Aorta (tissue), 5 donors: ENCODE data around the gene BAG2. TPM values are rescaled to one million over a fixed set of nuclear protein-coding genes. Genes with fewer than 3 reads are reported as not detected.

Experiments used
- ATAC-seq: fragments of 200-7000 bp; cut with Tn5 transposase; one replicate; pipeline ENCODE4 v1.9.1; 2022; ENCODE audit warnings: moderate library complexity; ENCODE audit not compliant: low FRiP score
- DNase-seq, 2 donors: peaks; one replicate each; pipeline ENCODE4 v3.0.0-alpha.2; 2020
- H3K27ac ChIP-seq, 2 donors: one replicate each; pipeline ENCODE4 v1.5.1; 2013; ENCODE audit warnings: low read length in 2 of 2, mild to moderate bottlenecking in 2 of 2, moderate library complexity in 2 of 2, control low read depth in 1 of 2, inconsistent platforms in 1 of 2, low read depth in 1 of 2
- H3K27me3 ChIP-seq, 2 donors: one replicate each; pipeline ENCODE4 v1.6.1; 2013; ENCODE audit warnings: control low read depth in 1 of 2, low read length in 1 of 2, mild to moderate bottlenecking in 1 of 2, moderate library complexity in 1 of 2; ENCODE audit not compliant: insufficient read depth in 2 of 2, control insufficient read depth in 1 of 2
- H3K36me3 ChIP-seq, 2 donors: one replicate each; pipeline ENCODE4 v1.6.1; 2013; ENCODE audit warnings: control low read depth in 1 of 2, low read length in 1 of 2, mild to moderate bottlenecking in 1 of 2; ENCODE audit not compliant: insufficient read depth in 2 of 2, control insufficient read depth in 1 of 2
- H3K4me1 ChIP-seq, 2 donors: one replicate each; pipeline ENCODE4 v1.6.1; 2013; ENCODE audit warnings: low read length in 2 of 2, control low read depth in 1 of 2, mild to moderate bottlenecking in 1 of 2, moderate library complexity in 1 of 2; ENCODE audit not compliant: insufficient read depth in 2 of 2, control insufficient read depth in 1 of 2
- H3K4me3 ChIP-seq, 2 donors: one replicate each; pipeline ENCODE4 v1.5.1; 2013; ENCODE audit warnings: low read length in 2 of 2, control low read depth in 1 of 2, mild to moderate bottlenecking in 1 of 2
- H3K9me3 ChIP-seq: one replicate; pipeline ENCODE4 v1.6.1; 2013; ENCODE audit warnings: mild to moderate bottlenecking, low read length; ENCODE audit not compliant: control insufficient read depth
- WGBS, 2 donors: extraction: QIAGEN DNeasy Blood & Tissue Kit; methylation state at CpG; one replicate each; pipeline ENCODE4 v1.1.7; 2013; 5-methylcytosine and 5-hydroxymethylcytosine counted together
- intact Hi-C, 2 donors: fragments of 100-400 bp; cut with DNase I; formaldehyde crosslinking; loops; one replicate each; pipeline versions ENCODE4 v1.14.2 to v1.15.0; 2022
- polyA plus RNA-seq, 2 donors: library from polyadenylated mRNA; stranded (reverse); fragments of 200-250 nt; gene quantifications; one replicate each; pipeline ENCODE4 v1.2.3, GENCODE V29; 2013
- total RNA-seq, 2 donors: library from RNA; stranded (reverse); fragmentation: NEBNext Ultra II Directional; extraction: Animal tissue kit (Norgen Biotek cat#: 25700); gene quantifications; one replicate each; pipeline ENCODE4 v1.2.1, GENCODE V29; 2021
- donor health status: healthy with polysubstance abuse.
- donor health status: Bipolar disorder and iron deficiency.
- donor health status: DM: no; HTN: no; CAD: no.
- donor health status: DM: no; HTN: no; CAD: no.
- donor health status: DM: yes; HTN: yes; CAD: no.

Gene BAG2
- total and polyA plus RNA-seq, 4 donors, result 7.0 to 32.9 (median 13.9) TPM

DNA sequence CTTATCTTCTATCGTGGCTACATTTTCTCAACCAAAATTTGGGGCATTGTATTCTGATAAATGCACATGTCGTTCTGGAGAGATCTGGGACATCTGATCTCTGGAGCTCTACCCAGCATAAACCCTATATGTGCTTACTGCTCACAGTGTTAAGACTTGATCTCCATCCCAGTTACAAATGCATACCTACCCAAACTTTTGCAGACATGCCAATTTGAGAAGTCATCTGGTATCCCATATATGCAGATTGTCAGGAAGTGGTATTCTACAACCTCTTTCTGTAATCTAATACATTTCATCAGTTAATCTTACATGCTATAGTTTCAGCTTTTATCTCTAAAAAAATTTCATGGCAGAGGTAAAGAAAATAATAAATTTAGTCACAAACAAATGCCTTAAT, 11.2 kb downstream of the BAG2 start:
- peaks cover 0 to 4% of the 10 kb centered on the region in 2 donors for H3K4me1 ChIP-seq
- no peak overlapping the region for H3K4me3 ChIP-seq
- H3K27me3 ChIP-seq, result no peaks in the 10 kb centered on the region
- intact Hi-C loops, result no loop called here
- DNase-seq, result no peak
- WGBS, 2 donors, result 92 to 93% methylated on average over 2 of the region's 2 CpGs
- no peaks in the 10 kb centered on the region for H3K9me3 ChIP-seq
- H3K27ac ChIP-seq, result no peak overlapping the region
- H3K36me3 ChIP-seq, result peaks cover 2 to 6% of the 10 kb centered on the region in 2 donors
- ATAC-seq, result no peak

DNA sequence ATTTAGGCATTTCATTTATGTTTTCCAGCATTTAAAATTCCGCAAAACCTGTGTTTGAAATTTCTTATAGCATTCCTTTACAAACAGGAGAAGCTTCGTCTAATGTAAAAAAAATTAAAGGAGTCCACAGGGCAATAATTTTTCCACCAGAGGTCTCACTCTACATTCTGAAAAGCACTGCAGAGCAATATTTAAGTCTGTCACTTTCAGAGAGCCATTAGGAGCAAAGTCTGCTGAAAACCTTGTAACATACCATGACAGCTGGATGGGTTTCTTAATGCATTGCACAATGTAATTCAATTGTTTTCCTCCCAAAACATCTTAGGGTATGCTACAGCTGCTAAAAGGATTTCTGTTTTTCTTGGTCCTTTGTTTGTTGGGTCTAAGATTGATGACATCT, 18.0 kb downstream of the BAG2 start:
- Histone ChIP-seq H3K27ac (no peak overlapping the region), H3K9me3 (no peaks in the 10 kb centered on the region), H3K4me3 (no peak overlapping the region), H3K27me3 (no peaks in the 10 kb centered on the region), H3K4me1 (no peaks in the 10 kb centered on the region), H3K36me3 (peaks cover 0 to 7% of the 10 kb centered on the region in 2 donors)
- ATAC-seq (peak; percentile 66), DNase-seq (no peak)
- WGBS, 2 donors, result 41 to 45% methylated on average over 2 of the region's 2 CpGs
- intact Hi-C loops, result loop anchor here (1.0 to 5.0 kb wide), 2 partner anchors 126 to 127 kb away; partner anchors contain the start of gene PRIM2 (in 1 of the 2)

DNA sequence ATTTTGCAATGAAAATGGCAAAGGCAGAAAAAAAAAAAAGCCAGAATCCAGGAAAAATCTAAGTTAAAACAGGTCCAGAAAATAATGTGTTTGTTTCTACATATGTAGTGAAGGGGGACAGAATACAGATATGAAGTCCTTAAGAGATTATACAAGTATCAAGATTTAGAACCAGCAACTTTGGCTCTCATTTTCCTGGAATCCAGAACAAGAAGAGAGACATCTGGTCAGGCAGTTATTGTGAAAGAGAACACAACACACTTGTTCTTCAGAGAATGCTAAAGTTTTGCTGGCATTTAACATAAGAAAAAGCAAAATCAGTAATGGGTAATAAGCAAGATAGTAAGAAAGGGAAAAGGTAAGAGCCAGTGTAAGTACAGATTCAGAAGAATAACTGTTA, 21.1 kb downstream of the BAG2 start:
- peaks cover 0 to 5% of the 10 kb centered on the region in 2 donors for H3K36me3 ChIP-seq
- intact Hi-C loops, result loop anchor here in 1 of 2 donors (5.0 kb wide), 1 partner anchor 124 kb away; the partner anchor contains the start of gene PRIM2
- no peak for ATAC-seq

DNA sequence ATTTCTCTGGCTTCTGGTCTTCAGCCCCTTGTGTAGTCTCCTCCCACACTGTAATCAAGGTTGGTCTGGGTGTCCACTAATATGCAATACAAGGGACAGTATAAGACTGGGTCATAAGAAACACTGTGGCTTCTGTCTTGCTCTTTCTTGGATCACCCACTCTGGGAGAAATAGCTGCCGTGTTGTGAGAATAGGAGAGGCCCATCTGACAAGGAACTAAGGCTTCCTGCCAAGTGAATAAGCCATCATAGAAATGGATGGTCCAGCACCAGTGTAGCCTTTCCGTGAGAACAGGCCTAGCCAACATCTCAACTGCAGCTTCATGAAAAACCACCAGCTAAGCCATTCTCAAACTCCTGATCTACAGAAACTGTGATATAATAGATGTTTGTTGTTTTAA, 23.3 kb downstream of the BAG2 start:
- 45 to 47% methylated on average over 2 of the region's 2 CpGs for WGBS, 2 donors
- no peaks in the 10 kb centered on the region for H3K27me3 ChIP-seq
- peaks cover 0 to 3% of the 10 kb centered on the region in 2 donors for H3K36me3 ChIP-seq
- no peak for DNase-seq
- peak; percentile 48 for ATAC-seq
- peak overlapping the region in 1 of 2 donors; percentile 25 for H3K27ac ChIP-seq
- H3K4me1 ChIP-seq, result peaks cover 0 to 2% of the 10 kb centered on the region in 2 donors
- intact Hi-C loops, result no loop called here
- H3K9me3 ChIP-seq, result no peaks in the 10 kb centered on the region
- no peak overlapping the region for H3K4me3 ChIP-seq

More for the DNA sequence above, 21.1 kb downstream of the BAG2 start:
- Histone ChIP-seq H3K4me3 (no peak overlapping the region), H3K4me1 (peaks cover 0 to 2% of the 10 kb centered on the region in 2 donors), H3K9me3 (no peaks in the 10 kb centered on the region), H3K27me3 (no peaks in the 10 kb centered on the region), H3K27ac (no peak overlapping the region)
- no peak for DNase-seq

DNA sequence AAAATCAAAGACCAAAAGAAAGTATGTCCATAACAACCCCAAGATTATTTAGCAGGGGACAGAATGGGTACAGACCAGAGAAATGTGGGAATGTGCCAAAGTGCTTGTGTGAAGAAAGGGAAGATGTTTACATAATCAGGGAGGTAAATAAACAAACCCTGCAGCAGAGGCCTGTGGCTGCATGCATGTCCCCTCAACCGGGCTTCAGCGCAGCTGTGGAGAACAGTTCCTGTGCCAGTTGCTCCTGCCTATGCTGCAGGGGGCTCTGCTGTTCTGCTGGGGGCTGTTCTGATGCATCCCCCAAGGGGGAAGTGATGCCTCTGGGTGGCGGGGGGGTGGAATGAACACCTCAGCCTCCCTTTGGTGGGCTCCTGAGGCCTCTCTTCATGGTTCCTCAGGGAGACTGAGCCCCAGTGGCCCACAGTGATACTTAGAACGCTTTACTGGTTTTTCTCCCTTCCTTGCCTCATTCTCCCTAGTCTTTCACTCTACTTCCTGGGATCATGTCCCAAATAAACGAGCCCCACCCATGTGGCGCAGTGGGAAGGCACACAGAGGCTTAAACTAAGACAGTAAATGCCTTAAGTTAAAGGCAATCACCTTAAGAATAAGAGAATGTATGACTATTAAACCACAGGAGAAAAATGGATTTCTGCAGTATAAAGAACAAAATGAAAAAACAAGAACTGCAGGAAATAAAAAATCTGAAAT, 27.0 kb downstream of the BAG2 start:
- intact Hi-C loops, result no loop called here
- peaks cover 0 to 2% of the 10 kb centered on the region in 2 donors for H3K4me1 ChIP-seq
- ATAC-seq (peak; percentile 41), DNase-seq (no peak)
- no peaks in the 10 kb centered on the region for H3K9me3 ChIP-seq
- H3K27ac ChIP-seq, result peak overlapping the region in 1 of 2 donors; percentile 6
- whole genome bisulfite sequencing, 2 donors, result 61 to 64% methylated on average over 6 of the region's 6 CpGs
- H3K27me3 ChIP-seq, result no peaks in the 10 kb centered on the region
- H3K4me3 ChIP-seq, result no peak overlapping the region
- H3K36me3 ChIP-seq, result no peaks in the 10 kb centered on the region

DNA sequence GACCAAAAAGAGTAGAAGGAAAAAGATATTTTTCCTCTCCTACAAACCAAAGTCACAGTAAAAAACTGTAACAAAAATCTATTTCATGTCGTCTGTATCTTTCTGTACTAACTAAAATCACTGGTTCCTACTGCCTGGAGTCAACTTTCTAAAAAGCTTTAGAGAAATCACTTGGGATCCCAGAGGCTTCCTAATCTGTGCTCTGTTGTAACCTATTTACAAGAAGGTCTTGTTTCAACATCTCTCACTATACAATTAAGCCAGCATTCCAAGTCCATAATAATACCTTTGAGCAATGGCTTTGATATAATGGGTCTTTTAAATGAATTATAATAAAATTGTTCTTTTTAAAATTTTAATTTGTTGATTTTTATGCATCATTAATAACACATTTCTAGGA, 29.6 kb downstream of the BAG2 start:
- intact Hi-C loops, result no loop called here
- no peak overlapping the region for H3K4me3 ChIP-seq
- H3K4me1 ChIP-seq, result peaks cover 0 to 5% of the 10 kb centered on the region in 2 donors
- 66 to 68% methylated on average over 1 of the region's 1 CpG for WGBS, 2 donors
- ATAC-seq, result no peak
- no peaks in the 10 kb centered on the region for H3K9me3 ChIP-seq
- no peaks in the 10 kb centered on the region for H3K27me3 ChIP-seq
- no peak for DNase-seq
- H3K36me3 ChIP-seq, result no peaks in the 10 kb centered on the region
- no peak overlapping the region for H3K27ac ChIP-seq

DNA sequence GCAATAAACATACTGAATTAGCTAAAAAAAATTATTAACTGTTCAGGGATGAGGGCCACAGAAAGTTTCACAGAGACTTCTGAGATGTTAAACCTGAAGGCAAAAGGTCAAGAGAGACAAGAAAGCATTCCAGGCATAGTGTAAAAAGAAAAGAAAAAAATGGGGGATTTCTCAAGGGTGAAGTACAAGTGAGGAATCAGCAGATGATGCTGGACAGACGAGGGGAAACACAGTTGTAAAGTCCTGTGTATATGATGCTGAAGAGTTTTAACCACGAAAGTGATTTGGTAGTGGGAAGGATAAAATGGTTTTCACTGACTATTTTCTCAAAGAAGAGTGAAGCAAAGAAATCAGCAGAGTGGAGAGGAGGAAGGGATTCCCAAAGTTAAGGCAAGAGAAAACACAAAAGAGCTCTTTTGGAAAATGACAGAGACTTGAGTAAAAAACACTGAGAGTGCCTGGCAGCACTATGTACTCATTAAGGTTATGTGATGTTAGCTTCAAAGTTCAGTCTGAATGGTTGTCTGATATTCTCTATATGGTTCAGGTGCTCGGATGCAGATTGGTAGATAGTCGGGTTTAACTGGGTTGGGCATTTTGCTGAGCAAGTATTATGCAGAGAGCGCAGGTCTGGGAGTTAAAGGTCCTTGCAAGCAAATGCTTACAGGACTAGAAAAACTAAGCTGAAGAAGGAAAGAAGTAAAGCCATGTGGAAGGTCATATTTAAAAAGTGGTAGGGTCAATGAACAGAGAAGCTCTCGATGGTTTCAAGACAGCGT, 33.6 kb downstream of the BAG2 start:
- 81 to 83% methylated on average over 7 of the region's 7 CpGs for WGBS, 2 donors
- ATAC-seq (no peak), DNase-seq (no peak)
- Histone ChIP-seq H3K4me3 (no peak overlapping the region), H3K4me1 (peaks cover 0 to 5% of the 10 kb centered on the region in 2 donors), H3K27ac (no peak overlapping the region), H3K9me3 (no peaks in the 10 kb centered on the region), H3K27me3 (no peaks in the 10 kb centered on the region), H3K36me3 (no peaks in the 10 kb centered on the region)
- intact Hi-C loops, result no loop called here

DNA sequence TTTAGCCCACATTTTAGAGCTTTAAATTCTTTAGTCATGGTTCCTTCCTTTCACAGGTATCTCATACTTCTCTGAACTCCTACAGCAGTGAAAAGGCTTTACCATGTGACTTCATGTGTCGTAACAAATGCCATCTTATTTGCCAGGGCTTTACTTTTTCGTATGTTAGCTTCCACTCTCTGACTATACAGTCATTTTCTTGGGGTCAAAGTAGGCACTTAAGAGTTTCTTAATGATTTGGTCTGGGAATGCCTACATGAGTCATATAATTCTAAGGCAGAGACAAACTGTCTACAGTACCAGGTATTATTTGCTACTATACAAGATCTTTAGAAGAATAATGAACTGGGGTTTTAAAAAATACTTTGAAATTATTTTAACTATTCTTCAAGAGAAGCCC, 35.0 kb downstream of the BAG2 start:
- Histone ChIP-seq H3K4me3 (no peak overlapping the region), H3K27ac (no peak overlapping the region), H3K9me3 (no peaks in the 10 kb centered on the region), H3K4me1 (peaks cover 0 to 5% of the 10 kb centered on the region in 2 donors), H3K27me3 (no peaks in the 10 kb centered on the region), H3K36me3 (no peaks in the 10 kb centered on the region)
- ATAC-seq (no peak), DNase-seq (no peak)
- 76 to 84% methylated on average over 2 of the region's 2 CpGs for WGBS, 2 donors
- intact Hi-C loops, result no loop called here
